Esophagus squamous epithelium (tissue), 5 donors: Measurements from ENCODE around the gene COL4A2. TPM values are rescaled to one million over a fixed set of nuclear protein-coding genes. Genes with fewer than 3 reads are reported as not detected.

ENCODE experiments used
- DNase-seq: peaks from one replicate; lab custom pipeline; 2025; lab: John Stamatoyannopoulos, UW
- H3K27ac ChIP-seq, 4 donors: fragments of 200-600 bp; sonication (generic); one replicate each; pipeline ENCODE4 v1.5.1; 2016 to 2019; ENCODE audit warnings: mild to moderate bottlenecking in 1 of 4
- H3K27me3 ChIP-seq, 4 donors: fragments of 200-600 bp; sonication (generic); 1 replicate in 3 of 4; 2 replicates in 1 of 4; pipeline versions ENCODE4 v1.5.1 to v1.6.0; 2017 to 2021; ENCODE audit warnings: antibody characterized with exemption in 1 of 4
- H3K36me3 ChIP-seq, 3 donors: fragments of 200-600 bp; sonication (generic); one replicate each; pipeline ENCODE4 v1.5.1; 2016 to 2019
- H3K4me1 ChIP-seq, 3 donors: fragments of 200-600 bp; sonication (generic); one replicate each; pipeline ENCODE4 v1.5.1; 2017 to 2019
- H3K4me3 ChIP-seq, 4 donors: fragments of 200-600 bp; sonication (generic); 1 replicate in 3 of 4; 2 replicates in 1 of 4; pipeline ENCODE4 v1.5.1; 2016 to 2019; ENCODE audit warnings: mild to moderate bottlenecking in 2 of 4, moderate library complexity in 1 of 4
- H3K9me3 ChIP-seq, 3 donors: fragments of 200-600 bp; sonication (generic); one replicate each; pipeline ENCODE4 v1.5.1; 2016 to 2019
- POLR2A ChIP-seq, 4 donors: fragments of 450-650 bp; IDR thresholded peaks; one replicate each; pipeline ENCODE4 v1.6.1; 2017; ENCODE audit warnings: antibody characterized with exemption in 4 of 4, mild to moderate bottlenecking in 4 of 4, moderate library complexity in 3 of 4
- WGBS, 2 donors: methylation state at CpG; one replicate each; pipeline ENCODE4 v1.1.5; 2018; 5-methylcytosine and 5-hydroxymethylcytosine counted together
- intact Hi-C: fragments of 100-400 bp; cut with DNase I; formaldehyde crosslinking; loops from one replicate; pipeline ENCODE4 v1.15.0; 2022
- total RNA-seq, 4 donors: library from RNA; depleted of rRNA; stranded (reverse); fragments of >200 nt; gene quantifications; one replicate each; pipeline ENCODE4 v1.1.0, GENCODE V29; 2016
- TF ChIP-seq, protein P1 (sequence below), 6 experiments: fragments of 450-650 bp in 4 of 6; fragments of 200-600 bp in 2 of 6; sonication (generic) in 2 of 6; IDR thresholded peaks; one replicate each; pipeline ENCODE4 v1.5.1; 2016 to 2019; ENCODE audit warnings: antibody characterized with exemption in 6 of 6, mild to moderate bottlenecking in 4 of 6, moderate library complexity in 4 of 6
- donor health status: DM: yes; HTN: yes; CAD: no.

COL4A2 gene
- total RNA-seq, 4 donors from 2014 or later = 11.9 to 102 (median 43.5) TPM

DNA sequence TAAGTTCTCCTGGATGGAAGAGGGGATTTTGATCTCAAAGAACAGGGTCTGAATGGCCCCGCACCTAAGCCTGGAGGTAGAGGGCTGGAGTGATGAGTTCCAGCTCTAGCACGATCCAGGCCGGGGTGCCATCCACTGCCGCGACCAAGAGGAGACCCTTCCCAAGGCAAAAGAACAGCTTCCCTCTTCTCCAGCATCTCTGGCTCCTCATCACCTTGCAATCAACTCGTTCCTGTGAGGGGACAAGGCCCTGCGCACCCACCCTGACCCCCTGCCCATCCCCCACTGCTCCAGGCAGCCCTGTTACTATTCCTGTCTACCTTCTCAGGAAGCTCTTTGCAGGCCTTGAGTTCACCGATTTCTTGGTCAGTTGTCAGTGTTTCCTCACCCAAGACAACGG is 17.9 kb upstream of the COL4A2 start:
- no peak for DNase-seq
- Histone ChIP-seq H3K36me3 (no peaks in the 10 kb centered on the region), H3K27ac (peak overlapping the region in 3 of 4 donors; percentile 69 to 74 (median 73)), H3K4me3 (no peak overlapping the region), H3K4me1 (peaks cover 0 to 40% (median 13%) of the 10 kb centered on the region in 3 donors), H3K9me3 (no peaks in the 10 kb centered on the region), H3K27me3 (no peaks in the 10 kb centered on the region)
- TF ChIP-seq, protein P1, sequence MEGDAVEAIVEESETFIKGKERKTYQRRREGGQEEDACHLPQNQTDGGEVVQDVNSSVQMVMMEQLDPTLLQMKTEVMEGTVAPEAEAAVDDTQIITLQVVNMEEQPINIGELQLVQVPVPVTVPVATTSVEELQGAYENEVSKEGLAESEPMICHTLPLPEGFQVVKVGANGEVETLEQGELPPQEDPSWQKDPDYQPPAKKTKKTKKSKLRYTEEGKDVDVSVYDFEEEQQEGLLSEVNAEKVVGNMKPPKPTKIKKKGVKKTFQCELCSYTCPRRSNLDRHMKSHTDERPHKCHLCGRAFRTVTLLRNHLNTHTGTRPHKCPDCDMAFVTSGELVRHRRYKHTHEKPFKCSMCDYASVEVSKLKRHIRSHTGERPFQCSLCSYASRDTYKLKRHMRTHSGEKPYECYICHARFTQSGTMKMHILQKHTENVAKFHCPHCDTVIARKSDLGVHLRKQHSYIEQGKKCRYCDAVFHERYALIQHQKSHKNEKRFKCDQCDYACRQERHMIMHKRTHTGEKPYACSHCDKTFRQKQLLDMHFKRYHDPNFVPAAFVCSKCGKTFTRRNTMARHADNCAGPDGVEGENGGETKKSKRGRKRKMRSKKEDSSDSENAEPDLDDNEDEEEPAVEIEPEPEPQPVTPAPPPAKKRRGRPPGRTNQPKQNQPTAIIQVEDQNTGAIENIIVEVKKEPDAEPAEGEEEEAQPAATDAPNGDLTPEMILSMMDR (IDR thresholded peaks at IDR 0.05) = no peak
- TF ChIP-seq POLR2A (IDR thresholded peaks at IDR 0.05) = no peak
- intact Hi-C loops = no loop called here
- 87 to 88% methylated on average over 8 to 9 of the region's 9 CpGs for WGBS, 2 donors

DNA sequence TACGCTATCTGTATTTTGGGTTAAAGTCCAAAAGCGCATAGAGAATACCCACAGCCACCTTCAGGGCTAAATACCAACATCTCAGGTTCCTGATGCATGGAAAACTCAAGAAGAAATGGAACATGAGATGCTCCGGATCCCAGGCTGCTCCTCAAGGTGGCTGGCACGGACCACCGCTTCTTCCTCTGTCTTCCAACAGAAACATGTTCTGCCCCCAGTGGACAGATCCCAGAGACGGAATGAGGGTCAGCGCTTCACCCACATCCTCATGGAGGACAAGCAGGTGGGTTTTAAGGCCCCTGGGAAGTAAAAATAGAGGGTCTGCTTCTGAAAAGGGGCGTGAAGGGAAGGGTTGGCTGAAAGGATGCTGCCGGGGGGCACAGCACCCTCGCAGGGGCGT is 17.4 kb upstream of the COL4A2 start:
- DNase-seq = no peak
- Histone ChIP-seq H3K9me3 (no peaks in the 10 kb centered on the region), H3K27me3 (no peaks in the 10 kb centered on the region), H3K4me3 (no peak overlapping the region), H3K4me1 (peaks cover 0 to 41% (median 13%) of the 10 kb centered on the region in 3 donors), H3K27ac (peak overlapping the region in 3 of 4 donors; percentile 69 to 74 (median 73)), H3K36me3 (no peaks in the 10 kb centered on the region)
- no peak for TF ChIP-seq POLR2A (IDR thresholded peaks at IDR 0.05)
- TF ChIP-seq, protein P1 (IDR thresholded peaks at IDR 0.05) = no peak
- intact Hi-C loops = no loop called here
- WGBS, 2 donors = 80 to 81% methylated on average over 9 to 11 of the region's 11 CpGs

DNA sequence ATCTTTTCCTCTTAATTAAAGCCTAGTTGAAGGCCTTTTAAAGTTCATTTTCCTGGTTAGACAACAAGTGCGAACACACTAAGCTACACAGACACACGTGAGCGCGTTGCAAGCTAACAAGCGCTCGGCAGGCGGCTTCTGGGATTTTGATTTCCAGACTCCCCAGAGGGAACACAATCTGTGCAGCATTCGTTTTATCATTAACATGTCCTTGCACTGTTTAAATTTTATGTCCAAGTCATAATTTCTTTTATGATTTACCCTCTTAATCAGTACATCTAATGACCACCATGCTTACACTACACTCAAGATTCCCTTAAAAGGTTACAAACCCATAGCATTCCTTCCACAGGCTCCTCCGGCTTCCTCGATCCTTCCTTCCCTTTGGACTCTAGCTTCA is 16.9 kb upstream of the COL4A2 start:
- 74 to 85% methylated on average over 10 of the region's 10 CpGs for WGBS, 2 donors
- Histone ChIP-seq H3K9me3 (no peaks in the 10 kb centered on the region), H3K27ac (peak overlapping the region in 3 of 4 donors; percentile 69 to 74 (median 73)), H3K4me1 (peaks cover 0 to 37% (median 13%) of the 10 kb centered on the region in 3 donors), H3K27me3 (no peaks in the 10 kb centered on the region), H3K36me3 (no peaks in the 10 kb centered on the region), H3K4me3 (no peak overlapping the region)
- intact Hi-C loops = no loop called here
- no peak for TF ChIP-seq POLR2A (IDR thresholded peaks at IDR 0.05)
- TF ChIP-seq, protein P1 (IDR thresholded peaks at IDR 0.05) = no peak
- DNase-seq = no peak

DNA sequence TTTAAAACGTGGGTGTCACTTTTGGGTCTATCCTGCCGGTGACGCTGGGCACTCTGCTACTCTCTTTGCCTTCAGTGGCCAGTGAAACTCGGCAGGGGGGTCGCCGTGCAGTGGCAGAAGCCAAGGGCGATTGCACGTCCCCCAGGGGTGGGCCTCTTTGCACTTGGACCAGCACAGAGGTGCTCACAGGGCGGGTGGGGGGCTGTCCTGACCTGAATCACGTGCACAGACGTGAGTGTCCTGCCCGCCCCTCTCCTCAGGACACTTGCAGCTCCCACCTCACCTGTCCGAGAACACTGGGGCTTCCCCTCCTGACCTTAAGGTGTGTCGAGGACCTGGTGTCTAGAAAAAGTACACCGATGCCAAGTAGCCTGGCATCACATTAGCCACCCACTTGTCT is 16.3 kb upstream of the COL4A2 start:
- Histone ChIP-seq H3K9me3 (no peaks in the 10 kb centered on the region), H3K4me1 (peaks cover 0 to 41% (median 12%) of the 10 kb centered on the region in 3 donors), H3K4me3 (no peak overlapping the region), H3K27ac (peak overlapping the region in 3 of 4 donors; percentile 69 to 74 (median 73)), H3K27me3 (no peaks in the 10 kb centered on the region), H3K36me3 (no peaks in the 10 kb centered on the region)
- TF ChIP-seq POLR2A (IDR thresholded peaks at IDR 0.05) = no peak
- WGBS, 2 donors = 50 to 74% methylated on average over 9 to 14 of the region's 15 CpGs
- DNase-seq = no peak
- intact Hi-C loops = no loop called here

DNA sequence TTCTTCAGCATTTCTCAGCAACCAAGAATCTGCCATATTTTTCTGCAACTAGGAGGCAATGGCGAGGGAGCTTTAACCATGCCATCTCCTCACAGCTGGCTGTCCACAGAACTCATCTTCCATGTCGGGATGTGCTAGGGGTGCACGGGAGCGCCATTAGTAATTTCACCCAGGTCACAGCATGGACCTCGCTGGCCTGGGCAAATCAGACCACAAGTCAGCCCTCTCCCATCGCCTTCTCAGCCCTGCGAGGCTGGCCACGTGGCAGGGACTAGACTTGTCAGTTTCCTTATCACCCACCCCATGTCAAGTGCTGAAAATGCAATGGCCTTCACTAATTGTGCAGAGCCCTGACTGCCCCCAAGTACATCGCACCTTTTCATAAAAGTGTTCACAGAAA is 15.8 kb upstream of the COL4A2 start:
- intact Hi-C loops = no loop called here
- 77 to 81% methylated on average over 5 to 6 of the region's 9 CpGs for WGBS, 2 donors

More for the DNA sequence above, 15.8 kb upstream of the COL4A2 start:
- no peak for TF ChIP-seq POLR2A (IDR thresholded peaks at IDR 0.05)
- TF ChIP-seq, protein P1 (IDR thresholded peaks at IDR 0.05) = no peak
- DNase-seq = no peak
- Histone ChIP-seq H3K4me3 (no peak overlapping the region), H3K9me3 (no peaks in the 10 kb centered on the region), H3K36me3 (no peaks in the 10 kb centered on the region), H3K27me3 (no peaks in the 10 kb centered on the region), H3K27ac (peak overlapping the region in 2 of 4 donors; percentile 73 to 74), H3K4me1 (peaks cover 0 to 38% (median 8%) of the 10 kb centered on the region in 3 donors)
